NT2/D1 (cell line): ENCODE data around the gene PLCB1.
A peak's percentile ranks its signal among the peaks of the same experiment; 100 is the strongest.

ENCODE experiments used
- DNase-seq: peaks from one replicate; pipeline ENCODE4 v3.0.0-alpha.2; 2011; ENCODE audit warnings: low read depth, low spot score
- H3K27me3 ChIP-seq: 2 replicates; pipeline ENCODE4 v1.6.0; 2011; ENCODE audit warnings: mild to moderate bottlenecking; ENCODE audit not compliant: insufficient read length, insufficient read depth
- H3K36me3 ChIP-seq: 2 replicates; pipeline ENCODE4 v1.6.1; 2011; ENCODE audit warnings: mild to moderate bottlenecking, low read length, mixed read lengths; ENCODE audit not compliant: insufficient read depth, insufficient read length
- H3K4me1 ChIP-seq: 2 replicates; pipeline ENCODE4 v1.5.1; 2011; ENCODE audit not compliant: insufficient read depth, insufficient read length
- H3K4me3 ChIP-seq: 2 replicates; pipeline ENCODE4 v1.5.1; 2011; ENCODE audit warnings: low read depth; ENCODE audit not compliant: insufficient read length
- H3K9ac ChIP-seq: 2 replicates; pipeline ENCODE4 v1.6.0; 2011; ENCODE audit warnings: low read depth; ENCODE audit not compliant: insufficient read length
- H3K9me3 ChIP-seq: 2 replicates; pipeline ENCODE4 v1.5.1; 2011; ENCODE audit warnings: mild to moderate bottlenecking, low read length; ENCODE audit not compliant: insufficient read depth
- SUZ12 ChIP-seq: IDR thresholded peaks from 2 replicates; pipeline ENCODE4 v1.6.1; 2011; ENCODE audit not compliant: insufficient read length, insufficient read depth; ENCODE audit errors: extremely low read depth
- YY1 ChIP-seq: IDR thresholded peaks from 2 replicates; pipeline ENCODE4 v1.6.1; 2011; ENCODE audit not compliant: insufficient read length, insufficient read depth
- ZNF274 ChIP-seq: IDR thresholded peaks from 2 replicates; pipeline ENCODE4 v1.6.1; 2011; ENCODE audit warnings: mild to moderate bottlenecking, low read depth, low read length

PLCB1 gene

GRCh38 chr20:8131598-8132483 lies at the start of gene PLCB1:
PLCB1 (plus strand) TSS chr20:8132266; CDS start chr20:8132652, 386 bp downstream.
- H3K4me3 ChIP-seq, result peak within 1 kb of the TSS; percentile 46
- no peak for TF ChIP-seq SUZ12
- no peak for TF ChIP-seq YY1
- TF ChIP-seq ZNF274, result no peak
- H3K27me3 ChIP-seq, result peaks cover 8% of the 10 kb centered on the region
- peak; percentile 85 for DNase-seq
- peak within 1 kb of the TSS; percentile 61 for H3K9ac ChIP-seq
- no peaks in the 10 kb centered on the region for H3K9me3 ChIP-seq
- no peaks in the 10 kb centered on the region for H3K4me1 ChIP-seq
- no peaks in the 10 kb centered on the region for H3K36me3 ChIP-seq

DNA sequence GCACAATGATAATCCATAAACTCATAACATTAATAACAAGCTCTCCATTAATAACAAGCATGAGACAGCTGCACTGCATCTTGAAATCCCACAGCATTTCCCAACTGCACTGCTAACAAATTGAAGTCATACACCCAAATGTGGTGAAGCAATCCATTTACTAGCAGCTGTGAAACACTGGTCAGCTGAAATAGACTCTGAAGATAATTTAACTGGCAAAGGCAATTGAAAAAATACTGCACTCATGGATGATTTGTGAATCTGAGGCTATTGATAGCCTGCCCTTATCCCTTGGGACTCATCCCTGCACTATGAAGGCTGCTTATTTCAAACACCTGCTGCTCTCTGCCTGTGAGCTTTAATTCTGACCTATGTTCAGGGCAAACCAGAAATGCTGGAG lies 49.1 kb upstream of the PLCB1 start:
- no peak for DNase-seq
- no peak overlapping the region for H3K9ac ChIP-seq
- H3K4me1 ChIP-seq, result no peaks in the 10 kb centered on the region
- no peak for TF ChIP-seq YY1
- no peak for TF ChIP-seq ZNF274
- TF ChIP-seq SUZ12, result no peak
- H3K9me3 ChIP-seq, result no peaks in the 10 kb centered on the region
- H3K27me3 ChIP-seq, result no peaks in the 10 kb centered on the region
- H3K4me3 ChIP-seq, result no peak overlapping the region
- no peaks in the 10 kb centered on the region for H3K36me3 ChIP-seq

DNA sequence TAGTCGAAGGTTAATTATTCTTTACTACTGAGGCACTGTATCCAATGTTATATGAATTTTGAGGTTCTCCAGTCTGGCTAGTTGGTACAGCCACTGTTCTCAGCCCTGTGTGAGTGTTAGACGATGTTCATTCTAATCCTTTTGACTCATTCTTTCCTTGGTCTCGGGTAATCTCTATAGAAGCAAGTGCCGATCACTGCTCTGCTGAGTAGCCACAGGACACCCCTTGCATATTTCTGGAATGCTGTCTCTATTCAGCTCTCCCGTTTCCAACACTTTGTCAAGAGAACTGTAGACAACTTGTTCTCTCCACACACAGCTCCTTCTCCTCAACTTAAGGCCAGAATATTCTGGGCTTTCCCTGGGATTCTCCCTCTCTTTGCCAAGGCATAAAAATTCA lies 42.4 kb upstream of the PLCB1 start:
- Histone ChIP-seq H3K9ac (no peak overlapping the region), H3K27me3 (no peaks in the 10 kb centered on the region), H3K4me3 (no peak overlapping the region), H3K4me1 (no peaks in the 10 kb centered on the region), H3K36me3 (no peaks in the 10 kb centered on the region), H3K9me3 (no peaks in the 10 kb centered on the region)
- no peak for TF ChIP-seq YY1
- no peak for TF ChIP-seq ZNF274
- no peak for TF ChIP-seq SUZ12
- no peak for DNase-seq

DNA sequence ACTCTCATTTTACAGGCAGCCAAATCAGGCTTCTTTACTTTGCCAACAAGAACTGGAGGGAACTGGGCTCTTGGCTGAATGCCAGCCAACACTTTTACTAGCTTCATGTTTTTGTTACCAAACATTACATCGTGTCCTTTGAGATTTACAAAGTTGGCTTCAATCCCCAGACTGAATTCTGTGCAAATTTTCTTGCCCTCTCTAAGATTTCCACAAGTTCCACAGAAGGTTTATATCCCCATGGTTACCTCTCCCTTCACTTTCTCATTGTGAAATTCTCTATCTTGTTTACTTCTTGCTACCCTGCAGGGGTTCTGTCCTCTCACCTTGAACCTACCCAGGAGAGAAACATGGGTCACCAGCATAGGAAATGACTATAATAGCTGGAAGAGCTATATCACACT lies 37.6 kb upstream of the PLCB1 start:
- Histone ChIP-seq H3K9ac (no peak overlapping the region), H3K4me1 (no peaks in the 10 kb centered on the region), H3K27me3 (no peaks in the 10 kb centered on the region), H3K9me3 (no peaks in the 10 kb centered on the region), H3K4me3 (no peak overlapping the region), H3K36me3 (no peaks in the 10 kb centered on the region)
- TF ChIP-seq YY1, result no peak
- TF ChIP-seq SUZ12, result no peak
- no peak for TF ChIP-seq ZNF274
- no peak for DNase-seq

- H3K4me1 ChIP-seq, result no peaks in the 10 kb centered on the region
- DNase-seq, result no peak
- TF ChIP-seq ZNF274 (no peak), YY1 (no peak), SUZ12 (no peak)
- H3K4me3 ChIP-seq, result no peak overlapping the region
- no peak overlapping the region for H3K9ac ChIP-seq
- no peaks in the 10 kb centered on the region for H3K9me3 ChIP-seq
- no peaks in the 10 kb centered on the region for H3K36me3 ChIP-seq
- no peaks in the 10 kb centered on the region for H3K27me3 ChIP-seq
Observed at GRCh38 chr20:8094850-8095249, 37.2 kb upstream of the PLCB1 start.

- no peak overlapping the region for H3K4me3 ChIP-seq
Observed at GRCh38 chr20:8095648-8096572, 36.2 kb upstream of the PLCB1 start.

More at GRCh38 chr20:8095648-8096572, 36.2 kb upstream of the PLCB1 start:
- H3K36me3 ChIP-seq, result no peaks in the 10 kb centered on the region
- no peak for DNase-seq
- TF ChIP-seq SUZ12 (no peak), ZNF274 (no peak), YY1 (no peak)
- no peaks in the 10 kb centered on the region for H3K4me1 ChIP-seq
- H3K27me3 ChIP-seq, result no peaks in the 10 kb centered on the region
- no peak overlapping the region for H3K9ac ChIP-seq
- no peaks in the 10 kb centered on the region for H3K9me3 ChIP-seq
